HFF-Myc (cell line): ENCODE data around the gene UBE2E1.

Experiments
- DNase-seq: peaks from one replicate; pipeline ENCODE4 v3.0.0-alpha.2; 2011; ENCODE audit warnings: low read depth; ENCODE audit errors: extremely low read depth
- H3K4me3 ChIP-seq: replicated peaks from 2 replicates; pipeline ENCODE4 v1.5.1; 2011; ENCODE audit warnings: low read depth, mild to moderate bottlenecking, control low read depth, low read length
- TF ChIP-seq, protein P1 (sequence below): IDR thresholded peaks from 2 replicates; pipeline ENCODE4 v1.5.1; 2012; ENCODE audit warnings: mild to moderate bottlenecking, low read depth, low read length, control low read depth; ENCODE audit errors: missing control alignments

The UBE2E1 gene

DNA sequence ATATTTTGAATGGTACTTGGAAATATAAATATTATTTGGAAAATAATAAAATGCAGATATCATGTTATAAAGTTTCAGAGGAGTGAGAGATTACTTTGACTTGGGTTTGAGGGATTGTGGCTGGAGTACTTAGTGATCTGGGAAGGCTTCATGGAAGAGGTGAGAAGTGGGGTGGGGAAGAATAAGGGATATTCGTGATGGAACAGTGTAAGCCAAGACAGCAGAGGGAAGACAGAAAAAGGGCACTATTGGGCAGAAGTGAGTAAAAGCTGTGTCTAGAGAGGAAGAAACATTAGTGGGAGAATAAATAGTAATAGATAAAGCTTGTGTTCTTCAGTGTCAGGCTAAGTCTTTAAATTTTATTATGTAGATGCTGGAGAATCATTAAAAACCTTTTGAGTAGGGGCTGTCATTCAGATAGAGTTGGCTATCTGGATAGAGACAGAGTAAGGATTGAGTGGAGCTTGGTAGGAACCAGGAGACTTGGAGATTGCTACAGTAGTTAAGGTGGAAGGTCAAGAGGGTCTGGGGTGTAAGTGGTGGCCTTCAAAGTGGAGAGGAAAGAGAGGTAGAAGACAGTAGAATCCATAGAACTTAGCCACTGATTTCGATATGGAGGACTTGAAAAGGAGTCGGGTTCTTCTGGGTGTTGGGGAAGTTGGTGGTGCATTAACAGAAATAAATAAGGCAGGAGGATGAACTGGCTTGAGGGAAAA lies 11.9 kb downstream of the UBE2E1 start:
- TF ChIP-seq, protein P1, sequence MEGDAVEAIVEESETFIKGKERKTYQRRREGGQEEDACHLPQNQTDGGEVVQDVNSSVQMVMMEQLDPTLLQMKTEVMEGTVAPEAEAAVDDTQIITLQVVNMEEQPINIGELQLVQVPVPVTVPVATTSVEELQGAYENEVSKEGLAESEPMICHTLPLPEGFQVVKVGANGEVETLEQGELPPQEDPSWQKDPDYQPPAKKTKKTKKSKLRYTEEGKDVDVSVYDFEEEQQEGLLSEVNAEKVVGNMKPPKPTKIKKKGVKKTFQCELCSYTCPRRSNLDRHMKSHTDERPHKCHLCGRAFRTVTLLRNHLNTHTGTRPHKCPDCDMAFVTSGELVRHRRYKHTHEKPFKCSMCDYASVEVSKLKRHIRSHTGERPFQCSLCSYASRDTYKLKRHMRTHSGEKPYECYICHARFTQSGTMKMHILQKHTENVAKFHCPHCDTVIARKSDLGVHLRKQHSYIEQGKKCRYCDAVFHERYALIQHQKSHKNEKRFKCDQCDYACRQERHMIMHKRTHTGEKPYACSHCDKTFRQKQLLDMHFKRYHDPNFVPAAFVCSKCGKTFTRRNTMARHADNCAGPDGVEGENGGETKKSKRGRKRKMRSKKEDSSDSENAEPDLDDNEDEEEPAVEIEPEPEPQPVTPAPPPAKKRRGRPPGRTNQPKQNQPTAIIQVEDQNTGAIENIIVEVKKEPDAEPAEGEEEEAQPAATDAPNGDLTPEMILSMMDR, result no peak
- no peak overlapping the region for H3K4me3 ChIP-seq
- no peak for DNase-seq

GRCh38 chr3:23819599-23820360 lies 14.0 kb downstream of the UBE2E1 start:
- no peak overlapping the region for H3K4me3 ChIP-seq
- DNase-seq, result no peak
- TF ChIP-seq, protein P1, result no peak

DNA sequence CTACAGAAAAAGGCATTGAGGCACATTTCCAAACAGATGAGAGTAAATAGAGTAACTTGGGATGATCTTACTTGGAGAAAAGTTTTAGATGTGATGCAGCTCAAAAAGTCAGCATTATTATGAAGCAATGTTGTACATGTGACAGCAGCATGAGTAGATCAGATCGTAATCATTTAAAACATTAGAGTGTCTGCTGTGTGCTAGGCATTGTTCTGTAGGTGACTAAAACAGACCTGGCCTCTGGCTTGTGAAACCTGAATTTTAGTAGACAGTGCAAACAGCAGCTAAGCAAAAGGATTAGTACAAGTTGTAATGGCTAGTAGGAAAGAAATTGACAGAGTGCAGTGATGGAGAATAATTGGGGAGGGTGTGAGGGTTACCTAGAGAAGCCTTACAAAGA lies 15.1 kb downstream of the UBE2E1 start:
- TF ChIP-seq, protein P1, result no peak
- no peak for DNase-seq
- H3K4me3 ChIP-seq, result no peak overlapping the region

- no peak overlapping the region for H3K4me3 ChIP-seq
- no peak for DNase-seq
- TF ChIP-seq, protein P1, result no peak
Observed at GRCh38 chr3:23821858-23822257, 16.1 kb downstream of the UBE2E1 start.

- TF ChIP-seq, protein P1, result no peak
- H3K4me3 ChIP-seq, result no peak overlapping the region
- no peak for DNase-seq
Observed at GRCh38 chr3:23822559-23822958, 16.8 kb downstream of the UBE2E1 start.

- no peak for DNase-seq
- TF ChIP-seq, protein P1, result no peak
- no peak overlapping the region for H3K4me3 ChIP-seq
Observed at GRCh38 chr3:23823620-23824019, 17.9 kb downstream of the UBE2E1 start.
